ENCODE measurements around the gene FAM20A.
A peak's percentile ranks its signal among the peaks of the same experiment; 100 is the strongest.
"Not testable (repeated sequence)": the region's sequence is repeated elsewhere in the genome, so short reads cannot be mapped to it uniquely, and the experiment has no call there.

The FAM20A gene

DNA sequence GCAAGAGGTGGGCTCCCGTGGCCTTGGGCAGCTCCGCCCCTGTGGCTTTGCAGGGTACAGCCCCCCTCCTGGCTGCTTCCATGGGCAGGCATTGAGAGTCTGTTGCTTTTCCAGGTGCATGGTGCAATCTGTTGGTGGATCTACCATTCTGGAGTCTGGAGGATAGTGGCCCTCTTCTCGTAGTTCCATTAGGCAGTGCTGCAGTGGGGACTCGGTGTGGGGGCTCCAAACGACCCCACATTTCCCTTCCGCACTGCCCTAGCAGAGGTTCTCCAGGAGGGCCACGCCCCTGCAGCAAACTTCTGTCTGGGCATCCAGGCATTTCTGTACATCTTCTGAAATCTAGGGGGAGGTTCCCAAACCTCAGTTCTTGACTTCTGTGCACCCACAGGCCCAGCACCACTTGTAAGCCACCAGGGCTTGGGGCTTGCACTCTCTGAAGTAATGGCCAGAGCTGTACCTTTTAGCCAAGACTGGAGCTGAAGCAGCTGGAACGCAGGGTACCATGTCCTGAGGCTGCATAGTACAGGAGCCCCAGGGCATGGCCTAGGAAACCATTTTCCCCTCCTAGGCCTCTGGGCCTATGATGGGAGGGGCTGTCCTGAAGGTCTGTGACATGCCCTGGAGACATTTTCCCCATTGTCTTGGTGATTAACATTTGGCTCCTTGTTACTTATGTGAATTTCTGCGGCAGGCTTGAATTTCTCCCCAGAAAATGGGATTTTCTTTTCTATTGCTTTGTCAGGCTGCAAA, 82.9 kb downstream of the FAM20A start:
- no peak for DNase-seq

DNA sequence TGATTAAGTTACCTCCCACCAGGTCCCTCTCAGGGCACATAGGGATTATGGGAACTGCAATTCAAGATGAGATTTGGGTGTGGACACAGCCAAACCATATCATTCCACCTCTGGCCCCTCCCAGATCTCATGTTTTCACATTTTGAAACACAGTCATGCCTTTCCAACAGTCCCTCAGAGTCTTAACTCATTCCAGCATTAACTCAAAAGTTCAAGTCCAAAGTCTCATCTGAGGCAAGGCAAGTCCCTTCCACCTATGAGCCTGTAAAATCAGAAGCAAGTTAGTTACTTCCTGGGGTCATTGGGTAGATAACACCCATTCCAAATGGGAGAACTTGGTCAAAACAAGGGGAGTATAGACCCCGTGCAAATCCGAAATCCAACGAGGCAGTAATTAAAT, 83.6 kb downstream of the FAM20A start:
- not testable (repeated sequence) for DNase-seq

DNA sequence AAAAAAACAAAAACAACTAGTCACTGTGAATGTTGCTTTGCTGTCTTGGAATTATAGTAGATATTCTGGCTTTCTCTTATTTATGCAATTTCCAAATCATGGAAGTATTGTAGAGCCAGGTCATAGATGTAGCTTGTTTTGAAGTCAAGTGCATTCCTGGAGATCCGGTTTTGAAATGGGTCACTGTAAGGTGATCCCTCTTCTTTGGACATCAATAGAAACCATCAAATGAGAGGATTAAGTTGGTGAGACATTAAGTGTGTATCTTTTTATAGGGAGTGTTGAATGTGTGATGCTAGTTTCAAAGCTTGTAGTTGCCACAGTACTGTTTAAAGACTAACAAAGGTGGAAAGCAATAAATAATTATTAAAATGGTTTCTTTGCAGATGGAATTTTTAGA, 84.4 kb downstream of the FAM20A start:
- no peak for DNase-seq

DNA sequence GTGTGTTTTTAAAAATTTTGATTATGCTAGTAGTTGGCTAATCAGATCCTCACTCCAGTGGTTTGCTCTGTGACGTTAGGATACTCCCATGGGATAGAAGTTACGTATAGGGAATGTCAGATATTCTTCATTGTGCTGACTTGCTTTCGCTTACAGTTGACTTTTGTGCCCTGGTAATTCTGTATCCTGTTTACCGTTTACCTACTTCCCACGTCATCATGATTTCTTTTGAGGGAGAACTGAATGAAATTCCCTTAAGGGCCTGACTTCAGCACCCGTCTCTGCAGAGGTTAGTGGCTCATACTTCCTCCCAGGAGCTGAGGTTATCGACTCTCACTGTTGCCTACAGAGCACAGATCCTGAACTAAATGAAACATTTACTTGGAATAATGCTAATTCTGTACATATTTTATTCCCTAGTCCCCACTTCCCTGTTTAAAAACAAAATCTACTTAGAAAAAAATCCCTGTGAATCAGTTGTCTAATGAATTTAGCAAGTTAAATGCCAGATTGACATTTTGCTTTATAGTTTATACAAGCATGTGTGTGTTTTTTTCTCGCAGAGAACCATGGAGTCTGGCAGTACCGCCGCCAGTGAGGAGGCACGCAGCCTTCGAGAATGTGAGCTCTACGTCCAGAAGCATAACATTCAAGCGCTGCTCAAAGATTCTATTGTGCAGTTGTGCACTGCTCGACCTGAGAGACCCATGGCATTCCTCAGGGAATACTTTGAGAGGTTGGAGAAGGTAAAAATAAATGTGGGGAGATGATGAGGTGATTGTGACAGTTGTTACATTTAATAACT, 86.1 kb downstream of the FAM20A start:
- DNase-seq: no peak

DNA sequence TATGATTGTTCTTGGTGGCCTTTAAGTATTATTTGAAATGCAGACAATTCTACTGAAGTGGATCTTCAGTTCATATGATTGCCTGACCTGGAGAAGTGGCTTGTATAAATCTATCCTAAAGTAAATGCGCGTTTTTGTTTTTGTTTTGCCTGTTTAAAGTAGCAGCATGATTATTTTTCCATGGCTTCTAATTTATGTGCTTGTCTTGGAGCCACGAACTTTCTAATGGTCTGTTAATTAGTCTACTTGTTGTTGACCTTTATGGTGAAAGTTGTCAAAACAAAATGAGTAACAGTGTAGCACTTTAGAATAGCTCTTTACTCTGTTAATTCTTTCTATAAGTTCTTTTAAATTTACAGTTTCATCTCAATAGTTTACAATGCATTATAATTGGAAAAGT, 87.2 kb downstream of the FAM20A start:
- DNase-seq: no peak

DNA sequence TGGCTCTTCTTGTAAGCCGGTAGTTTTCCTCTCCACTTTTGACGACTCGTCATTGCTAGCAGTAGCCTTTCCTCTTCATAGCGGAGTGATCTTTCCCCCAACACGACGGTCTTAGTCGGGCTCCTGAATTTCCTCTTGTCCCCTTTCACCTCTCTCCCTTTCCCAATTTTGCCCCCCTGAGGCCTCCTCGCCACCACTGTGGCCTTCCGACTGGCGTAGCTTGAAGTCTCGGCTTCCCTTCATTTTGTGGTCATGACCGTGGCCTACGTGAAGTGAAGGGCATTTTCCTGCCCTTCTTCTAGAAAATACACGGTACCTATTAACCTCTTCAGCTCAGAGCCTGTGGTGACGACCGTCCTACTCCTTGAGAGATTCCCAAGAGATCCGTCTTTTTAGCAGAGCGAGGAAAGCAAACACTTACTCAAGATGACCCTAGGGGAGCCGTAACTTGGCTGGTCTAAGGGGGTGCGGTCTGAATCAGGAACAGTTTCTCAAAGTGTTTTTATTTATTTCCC, 88.2 kb downstream of the FAM20A start:
- DNase-seq: peak in 1 of 2 experiments; percentile 41

DNA sequence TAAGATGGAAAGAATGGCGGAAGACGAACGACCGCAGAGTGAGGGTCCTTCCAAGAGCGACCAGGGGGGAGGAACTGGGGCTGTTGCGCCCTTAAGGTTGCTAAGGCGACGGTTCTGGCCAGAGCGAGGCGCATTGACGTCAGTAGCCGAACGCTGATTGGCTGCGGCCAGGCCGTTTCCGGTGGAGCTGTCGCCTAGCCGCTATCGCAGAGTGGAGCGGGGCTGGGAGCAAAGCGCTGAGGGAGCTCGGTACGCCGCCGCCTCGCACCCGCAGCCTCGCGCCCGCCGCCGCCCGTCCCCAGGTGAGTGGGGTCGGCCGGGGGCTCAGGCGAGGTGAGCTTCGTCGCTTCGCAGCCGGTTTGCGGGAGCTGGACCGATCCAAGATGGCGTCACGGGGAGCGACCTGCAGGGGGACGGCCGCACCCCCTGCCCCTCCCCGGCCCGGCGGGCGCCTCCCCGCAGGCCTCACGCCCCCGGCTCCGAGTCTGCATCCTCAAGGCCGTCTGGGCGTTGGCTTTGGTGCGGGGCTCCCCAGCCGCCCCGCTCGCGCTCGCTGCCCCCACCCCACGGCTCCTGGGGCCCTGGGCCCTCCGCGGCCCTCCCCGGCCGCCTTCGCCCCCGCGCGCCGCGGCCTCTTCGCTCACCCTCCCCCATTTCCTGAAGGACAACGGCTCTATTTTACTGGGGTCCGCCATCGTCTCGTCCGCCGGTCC, 88.8 kb downstream of the FAM20A start, which contains the start of gene PRKAR1A:
Gene PRKAR1A, plus strand, starts transcription at position 184 of the 713 bp plus-strand sequence. CDS start 2,970 bp downstream, outside the sequence.
- DNase-seq: peak; percentile 91 to 93

DNA sequence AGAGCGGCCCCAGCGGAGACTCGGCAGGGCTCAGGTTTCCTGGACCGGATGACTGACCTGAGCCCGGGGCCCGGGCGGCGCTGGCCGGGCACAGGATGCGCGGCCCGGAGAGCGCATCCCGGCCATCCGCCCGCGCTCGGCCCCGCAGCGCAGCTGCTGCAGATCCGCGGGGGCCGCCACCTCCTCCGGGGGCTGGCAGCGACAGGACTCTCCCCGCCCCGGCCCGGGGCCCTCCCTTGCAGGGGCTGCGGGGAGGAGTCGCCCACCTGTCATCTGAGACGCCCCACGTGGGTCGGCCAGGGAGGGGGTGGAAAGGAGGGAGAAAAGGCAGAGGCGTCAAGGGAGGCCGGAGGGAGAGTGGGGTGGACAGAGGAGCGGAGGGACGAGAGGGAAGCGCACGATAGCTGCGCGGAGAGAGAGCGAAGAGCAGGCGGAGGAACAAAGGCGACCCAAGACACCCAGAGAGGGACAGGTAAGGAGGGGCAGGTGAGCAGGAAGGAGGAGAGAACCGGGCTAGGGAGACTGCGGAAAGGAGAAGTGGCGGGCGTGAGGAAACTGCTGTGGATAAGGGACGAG, 89.4 kb downstream of the FAM20A start:
- DNase-seq: no peak

DNA sequence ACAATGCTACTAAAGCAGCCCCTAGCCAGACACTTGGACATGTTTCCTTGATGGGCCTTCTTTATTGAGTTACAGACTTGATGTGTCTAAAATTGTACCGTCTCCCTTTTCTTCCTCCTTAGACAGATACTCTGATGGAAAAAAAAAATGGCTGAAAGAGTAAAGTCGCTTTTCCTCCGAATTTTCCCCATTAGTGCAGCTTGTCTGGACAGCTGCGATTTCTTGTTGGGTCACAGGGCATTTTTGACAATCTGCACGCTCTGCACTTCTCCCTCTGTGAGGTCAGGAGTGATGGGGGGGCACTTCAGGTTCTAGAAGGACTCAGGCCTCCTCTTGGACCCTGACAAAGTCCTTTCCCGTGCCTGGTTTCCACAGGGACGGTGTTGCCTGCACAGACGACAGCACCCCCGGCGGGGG, 89.9 kb downstream of the FAM20A start:
- no peak for DNase-seq

DNA sequence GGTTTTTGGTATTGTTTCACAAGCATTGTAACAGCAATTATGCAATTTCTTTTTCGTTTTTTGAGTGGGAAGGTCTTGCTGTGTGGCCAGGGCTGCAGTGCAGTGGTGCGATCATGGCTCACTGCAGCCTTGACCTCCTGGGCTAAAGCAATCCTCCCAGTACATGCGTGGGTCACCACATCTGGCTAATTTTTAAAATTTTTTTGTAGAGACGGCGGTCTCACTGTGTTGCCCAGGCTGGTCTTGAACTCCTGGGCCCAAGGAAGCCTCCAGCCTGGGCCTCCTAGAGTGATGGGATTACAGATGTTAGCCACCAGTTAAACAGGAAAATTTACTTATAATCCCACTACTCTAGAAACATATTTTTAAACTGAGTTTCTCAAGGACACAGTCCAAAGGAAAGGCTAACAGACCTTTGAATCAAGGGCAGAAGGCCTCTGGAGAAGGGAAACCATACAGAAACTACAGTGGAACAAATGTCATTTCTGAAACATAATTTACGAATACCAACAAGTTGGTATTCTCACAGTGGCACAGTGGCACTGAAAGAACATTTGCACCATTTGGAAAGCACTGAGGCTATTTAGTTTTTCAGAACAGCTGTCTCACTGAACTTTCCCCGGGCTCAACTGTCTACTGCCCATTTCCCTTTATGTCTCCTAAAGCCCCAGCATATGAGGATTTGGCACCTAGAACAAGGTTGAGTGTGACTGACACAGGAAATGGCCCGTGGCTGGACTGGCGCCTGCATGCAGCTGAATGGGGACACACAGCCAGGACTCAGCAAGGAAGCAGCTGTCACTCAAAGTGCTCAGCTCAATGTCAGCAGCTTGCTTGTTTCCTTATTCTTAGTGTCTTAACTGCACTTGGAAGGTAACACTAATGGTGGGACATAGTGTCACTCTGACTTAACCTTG, 91.8 kb downstream of the FAM20A start:
- no peak for DNase-seq

DNA sequence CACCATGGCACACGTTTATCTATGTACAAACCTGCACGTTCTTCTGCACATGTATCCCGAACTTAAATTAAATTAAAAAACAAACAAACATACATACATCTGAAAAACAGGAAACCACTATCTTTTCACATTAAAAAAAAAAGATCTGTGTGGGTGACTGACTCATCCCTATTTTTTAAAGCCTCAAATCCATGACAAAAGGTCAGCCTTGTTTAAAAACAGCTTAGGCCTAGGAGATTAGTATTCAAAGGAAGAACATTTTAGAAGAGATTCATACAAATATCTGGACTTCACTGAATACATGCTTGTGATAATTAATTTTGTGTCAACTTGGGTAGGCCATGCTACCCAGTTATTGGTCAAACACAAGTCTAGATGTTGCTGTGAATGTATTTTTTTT, 93.6 kb downstream of the FAM20A start:
- no peak for DNase-seq

DNA sequence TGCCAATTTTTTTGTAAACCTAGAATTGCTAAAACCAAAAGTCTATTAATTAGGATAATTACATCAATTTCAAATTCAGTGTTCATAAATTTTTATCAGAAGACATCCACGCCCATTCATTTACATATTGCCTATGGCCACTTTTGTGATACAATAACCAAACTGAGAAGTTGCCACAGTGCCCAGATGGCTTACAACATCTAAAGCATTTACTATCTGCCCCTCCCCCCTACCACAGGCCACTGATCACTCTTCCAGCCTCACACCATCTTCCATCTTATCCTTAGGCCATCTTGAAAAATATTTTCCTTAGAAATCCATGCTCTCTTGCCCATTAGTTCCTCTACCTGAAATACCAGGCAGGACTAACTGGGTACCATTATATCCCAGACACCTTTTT, 95.2 kb downstream of the FAM20A start:
- DNase-seq: no peak

DNA sequence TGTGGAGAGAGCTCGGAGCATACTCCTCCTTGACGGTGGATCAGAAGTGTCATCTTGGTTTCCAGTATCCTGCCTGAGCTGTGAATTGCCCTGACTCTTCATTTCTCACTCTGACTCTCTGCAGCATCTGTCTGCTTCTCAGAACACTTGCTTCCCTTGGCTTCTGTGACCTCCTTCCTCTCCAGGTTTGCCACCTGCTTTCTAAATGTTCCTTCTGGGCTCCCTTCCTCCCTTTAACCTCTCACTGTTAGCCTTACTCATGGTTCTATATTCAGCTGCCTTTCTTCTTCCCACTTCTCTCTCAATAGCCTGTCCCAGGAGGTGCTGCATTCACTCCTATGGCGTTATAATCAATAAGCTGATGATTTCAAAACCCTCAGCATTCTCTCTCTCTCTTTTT, 100.1 kb downstream of the FAM20A start:
- DNase-seq: no peak

DNA sequence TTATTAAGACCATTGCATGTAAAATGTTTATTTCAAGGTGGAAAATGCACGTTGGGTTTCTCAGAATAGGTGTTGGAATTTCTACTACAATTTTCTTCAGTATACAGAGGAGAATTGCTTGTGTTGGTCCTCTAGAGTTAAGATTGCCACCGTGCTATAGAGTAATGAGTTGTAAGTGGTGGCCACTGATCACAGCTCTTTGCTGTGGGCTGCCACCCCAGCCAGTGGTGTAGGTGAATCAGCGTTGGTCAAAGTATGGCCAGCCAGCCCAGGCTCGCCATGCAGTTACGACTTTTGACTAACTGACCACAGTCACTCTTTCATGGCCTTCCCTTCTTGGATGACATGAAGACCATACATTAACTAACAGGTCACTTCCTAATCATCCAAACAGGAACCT, 101.6 kb downstream of the FAM20A start:
- no peak for DNase-seq

DNA sequence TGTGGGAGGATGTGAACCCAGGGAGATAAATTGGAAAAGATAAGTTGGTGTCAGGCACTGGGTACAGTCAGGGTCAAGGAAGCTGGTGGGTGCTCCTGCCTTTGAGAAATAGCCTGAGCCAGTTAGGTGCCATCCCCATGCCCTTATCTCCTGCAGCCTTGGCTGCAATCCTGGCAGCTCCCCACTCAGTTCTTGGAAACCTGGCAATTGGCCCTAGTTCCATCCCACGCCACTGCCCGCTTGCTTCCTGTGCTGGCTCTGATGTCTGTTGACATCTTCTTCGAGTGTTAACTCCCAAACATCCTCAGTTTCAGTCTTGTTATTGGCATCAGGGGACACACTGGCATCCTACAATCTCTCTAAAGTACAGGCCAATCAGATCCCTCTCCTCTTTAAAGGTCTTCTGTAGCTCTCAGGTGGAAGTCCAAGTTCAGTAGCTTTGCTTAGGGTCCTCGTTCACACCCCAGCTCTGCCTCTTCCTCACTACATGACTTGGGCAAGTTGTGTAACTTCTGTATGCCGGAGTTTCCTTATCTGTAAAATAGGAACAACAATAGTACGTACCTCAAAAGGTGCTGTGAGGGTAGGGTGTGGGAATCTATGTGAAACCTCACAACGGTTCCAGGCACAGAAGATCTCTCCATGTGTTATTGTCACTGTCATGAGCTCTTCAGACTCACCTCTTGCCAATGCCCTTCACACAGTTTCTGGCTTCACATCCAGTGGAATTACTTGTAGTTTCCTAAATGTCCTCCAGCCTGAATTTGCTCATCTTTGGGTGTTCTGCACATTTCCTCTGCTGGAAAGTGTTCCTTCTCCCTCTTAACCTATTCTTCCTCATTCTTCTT, 102.5 kb downstream of the FAM20A start:
- no peak for DNase-seq

DNA sequence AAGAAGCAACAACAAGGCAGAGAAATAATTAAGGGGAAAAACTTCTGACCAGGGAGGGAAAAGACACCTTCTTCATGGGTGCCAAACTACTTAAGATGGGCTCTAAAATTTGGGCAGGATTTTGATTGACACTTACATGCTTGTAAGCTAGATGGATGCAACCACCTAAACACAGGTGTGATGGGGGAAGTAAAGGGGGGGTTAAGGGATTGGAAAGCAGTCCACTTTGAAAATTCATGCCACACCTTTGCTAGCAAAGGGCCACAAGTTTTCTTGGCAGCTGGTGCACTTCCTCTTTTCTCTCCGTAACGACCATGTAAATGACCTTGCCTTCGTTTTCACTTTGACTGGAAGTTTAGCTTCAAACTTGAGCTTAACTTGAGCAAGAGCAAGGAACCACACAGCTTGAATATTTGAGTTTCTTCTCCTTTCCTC, 103.3 kb downstream of the FAM20A start:
- no peak for DNase-seq

DNA sequence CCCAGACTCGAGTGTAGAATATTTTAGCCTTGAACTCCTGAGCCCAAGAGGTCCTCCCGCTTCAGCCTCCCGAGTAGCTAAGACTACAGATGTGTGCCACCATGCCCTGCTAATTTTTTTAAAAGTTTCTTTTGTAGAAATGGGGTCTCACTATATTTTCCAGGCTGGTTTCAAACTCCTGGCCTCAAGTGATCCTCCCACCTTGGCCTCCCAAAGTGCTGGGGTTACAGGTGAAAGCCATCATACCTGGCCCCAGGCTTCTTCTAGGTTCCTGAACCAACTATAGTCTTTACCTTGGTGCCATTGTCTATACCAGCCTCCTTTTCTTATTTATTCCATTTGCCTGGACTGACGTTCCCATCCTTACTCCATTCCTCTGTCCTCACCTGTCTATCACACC, 106.1 kb downstream of the FAM20A start:
- DNase-seq: no peak

DNA sequence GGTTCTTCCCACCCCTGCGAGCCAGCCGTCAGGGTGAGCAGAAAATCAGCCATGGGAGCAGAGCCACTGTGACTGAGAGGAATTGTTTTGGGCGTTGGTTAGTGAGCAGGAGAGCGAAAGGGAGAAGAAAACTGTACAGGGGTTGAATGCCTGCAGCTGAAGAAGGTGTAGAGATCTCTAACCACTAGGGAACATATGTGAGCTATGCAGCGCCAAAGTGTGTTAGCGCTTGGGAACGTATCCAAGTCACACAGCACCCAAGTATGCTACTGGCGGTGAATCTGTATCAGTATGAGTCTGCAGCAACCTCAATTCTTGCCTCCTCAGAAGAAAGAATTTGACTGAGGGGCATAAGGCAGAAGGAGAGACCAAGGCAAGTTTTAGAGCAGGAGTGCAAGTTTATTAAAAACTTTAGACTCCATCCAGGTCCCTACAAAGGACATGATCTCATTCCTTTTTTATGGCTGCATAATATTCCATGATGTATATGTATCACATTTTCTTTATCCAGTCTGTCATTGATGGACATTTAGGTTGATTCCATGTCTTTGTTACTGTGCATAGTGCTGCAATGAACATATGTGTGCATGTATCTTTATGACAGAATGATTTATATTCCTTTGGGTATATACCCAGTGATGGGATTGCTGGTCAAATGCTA, 108.6 kb downstream of the FAM20A start:
- not testable (repeated sequence) for DNase-seq

DNA sequence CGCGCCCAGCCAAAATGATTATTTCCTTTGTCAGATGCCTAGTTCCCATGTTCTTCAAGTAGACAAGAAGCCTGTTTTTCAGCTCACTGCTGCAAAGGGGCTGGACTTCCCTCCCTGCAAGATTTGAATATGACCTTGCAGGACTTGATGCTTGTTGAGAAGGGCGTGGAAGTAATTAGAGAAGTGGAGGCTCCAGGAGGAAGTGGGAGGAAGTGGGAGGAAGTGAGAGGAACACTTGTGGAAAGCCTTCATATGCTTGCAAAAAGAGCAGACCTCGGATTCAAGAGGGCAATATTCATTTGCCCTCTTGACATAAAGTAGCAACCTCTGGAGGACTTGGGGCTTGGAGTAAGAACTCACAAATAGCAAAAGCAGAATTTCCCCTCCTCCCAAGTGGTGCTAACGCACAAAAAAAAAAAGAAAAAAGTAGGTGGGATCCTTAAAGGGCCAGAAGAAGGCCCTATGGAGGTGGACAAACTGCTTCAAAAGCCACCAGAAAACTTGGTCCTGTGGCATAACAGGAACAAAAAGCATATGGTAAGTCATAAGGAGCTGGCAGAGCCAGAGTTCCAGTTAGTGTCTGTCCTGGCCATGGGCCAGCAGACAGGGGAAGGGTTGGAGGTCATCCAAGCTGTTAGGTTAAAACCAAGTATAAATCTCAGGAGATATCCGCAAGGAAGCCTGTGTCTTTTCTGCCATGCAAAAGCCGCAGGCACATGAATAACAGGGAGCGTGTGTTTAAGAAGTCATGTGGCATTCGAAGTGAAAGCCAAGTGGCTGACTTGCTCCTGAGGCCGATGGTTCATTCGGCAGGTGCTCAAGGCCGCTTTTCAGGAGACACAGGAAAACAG, 109.6 kb downstream of the FAM20A start:
- DNase-seq: no peak

All from activated T-cell treated with anti-CD3 and anti-CD28 coated beads, Interleukin-2, amount 50 U/mL, for 48 hours (primary cell).